HG02852 (cell line): ENCODE results near the gene CPB1.
"Not testable (repeated sequence)": the region's sequence is repeated elsewhere in the genome, so short reads cannot be mapped to it uniquely, and the experiment has no call there.

ENCODE experiments used
- ATAC-seq: cut with Tn5 transposase; IDR thresholded peaks from one replicate; pipeline ENCODE4 v1.9.1; 2021; ENCODE audit warnings: mild to moderate bottlenecking, moderate library complexity; ENCODE audit not compliant: unreplicated experiment

The CPB1 gene

GRCh38 chr3:148827585-148827984, at the start of gene CPB1:
CPB1 (plus strand) TSS chr3:148827811; CDS start chr3:148827824, 13 bp downstream.
- ATAC-seq, result no peak

GRCh38 chr3:148778926-148779325, 48.7 kb upstream of the CPB1 start:
- no peak for ATAC-seq

DNA sequence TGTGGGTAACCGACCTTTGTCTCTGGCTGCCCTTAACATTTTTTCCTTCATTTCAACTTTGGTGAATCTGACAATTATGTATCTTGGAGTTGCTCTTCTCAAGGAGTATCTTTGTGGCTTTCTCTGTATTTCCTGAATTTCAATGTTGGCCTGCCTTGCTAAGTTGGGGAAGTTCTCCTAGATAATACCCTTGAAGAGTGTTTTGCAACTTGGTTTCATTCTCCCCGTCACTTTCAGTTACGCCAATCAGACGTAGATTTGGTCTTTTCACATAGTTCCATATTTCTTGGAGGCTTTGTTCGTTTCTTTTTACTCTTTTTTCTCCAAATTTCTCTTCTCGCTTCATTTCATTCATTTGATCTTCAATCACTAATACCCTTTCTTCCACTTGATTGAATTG, 42.6 kb upstream of the CPB1 start:
- ATAC-seq, result not testable (repeated sequence)

GRCh38 chr3:148786159-148786558, 41.5 kb upstream of the CPB1 start:
- ATAC-seq, result not testable (repeated sequence)

GRCh38 chr3:148789146-148789545, 38.5 kb upstream of the CPB1 start:
- ATAC-seq, result no peak

DNA sequence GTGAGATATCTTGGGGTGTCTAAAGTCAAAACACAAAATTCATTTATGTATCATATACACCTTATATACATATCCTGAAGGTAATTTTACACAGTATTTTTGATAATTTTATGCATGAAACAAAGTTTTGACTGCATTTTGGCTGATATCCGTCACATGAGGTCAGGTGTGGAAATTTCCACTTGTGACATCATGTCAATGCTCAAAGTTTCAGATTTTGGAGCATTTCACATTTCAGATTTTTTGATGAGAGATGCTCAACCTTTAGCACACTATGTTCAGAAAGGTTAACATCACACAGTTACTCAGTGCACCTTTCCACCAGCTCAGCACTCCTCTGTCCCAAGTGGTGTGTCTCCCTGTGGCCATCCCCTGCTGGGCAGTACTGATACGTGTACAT, 37.7 kb upstream of the CPB1 start:
- no peak for ATAC-seq

DNA sequence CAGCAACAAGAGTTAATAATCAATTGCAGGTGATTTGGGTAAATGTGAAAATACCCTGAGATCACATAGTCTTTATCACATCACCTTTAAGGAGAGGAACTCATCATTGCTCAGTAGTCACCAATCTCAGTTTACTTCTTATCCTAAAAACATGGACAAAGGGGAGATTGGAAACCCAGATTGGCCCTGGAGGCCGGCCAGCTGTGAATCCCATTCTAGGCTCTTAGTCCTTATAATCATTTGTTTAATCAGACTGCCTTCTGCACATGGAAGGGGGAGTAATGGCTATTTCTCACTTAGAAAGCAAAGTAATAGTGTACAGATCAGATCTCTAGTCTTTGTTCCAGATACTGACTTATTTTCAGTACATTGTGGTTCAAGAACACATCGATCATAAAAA, 37.2 kb upstream of the CPB1 start:
- ATAC-seq, result no peak

DNA sequence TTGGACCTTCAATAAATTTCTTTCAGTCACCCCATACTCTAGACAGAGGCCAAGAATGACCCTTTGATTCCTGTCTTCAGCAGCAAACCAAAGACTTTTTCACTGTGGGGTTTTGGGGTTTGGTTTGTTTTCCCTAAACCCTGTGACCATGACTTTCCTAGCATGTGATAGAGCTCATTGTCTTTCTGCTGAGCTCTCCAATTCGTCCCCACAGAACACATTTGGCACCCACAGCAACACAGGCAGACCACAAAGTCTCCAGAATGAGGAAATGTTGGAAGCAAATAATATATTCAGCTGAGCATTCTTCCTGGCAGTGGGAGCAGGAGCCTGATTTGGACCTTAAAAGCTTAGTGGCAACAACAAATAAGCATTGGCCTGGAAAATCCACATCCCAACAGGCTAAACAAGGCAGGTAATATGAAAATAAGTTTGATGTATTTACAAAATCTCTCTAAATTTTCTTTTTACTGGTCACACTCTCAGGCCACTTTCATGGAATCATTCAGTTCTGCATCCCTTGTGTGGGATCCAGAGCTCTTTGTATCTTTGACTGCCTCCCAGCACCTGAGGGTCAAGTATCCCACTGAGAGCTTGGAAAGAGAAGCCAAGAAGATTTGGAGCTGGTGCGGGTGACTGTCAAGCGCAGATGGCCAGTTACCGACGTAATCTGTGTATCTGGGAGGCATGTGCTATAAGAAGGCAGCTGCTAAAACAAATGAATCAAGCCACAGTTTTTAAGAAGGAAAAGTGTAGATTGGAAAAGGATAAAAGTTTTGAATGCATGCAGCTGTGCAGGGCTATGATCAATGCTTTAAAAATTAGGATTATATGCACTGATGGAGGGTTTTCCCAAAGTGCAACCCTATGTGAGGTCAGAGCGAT, 36.5 kb upstream of the CPB1 start:
- ATAC-seq, result no peak

- ATAC-seq, result no peak
These were observed 35.7 kb upstream of the CPB1 start for GRCh38 chr3:148791920-148792319.

- no peak for ATAC-seq
These were observed 35.1 kb upstream of the CPB1 start for GRCh38 chr3:148792516-148792915.

DNA sequence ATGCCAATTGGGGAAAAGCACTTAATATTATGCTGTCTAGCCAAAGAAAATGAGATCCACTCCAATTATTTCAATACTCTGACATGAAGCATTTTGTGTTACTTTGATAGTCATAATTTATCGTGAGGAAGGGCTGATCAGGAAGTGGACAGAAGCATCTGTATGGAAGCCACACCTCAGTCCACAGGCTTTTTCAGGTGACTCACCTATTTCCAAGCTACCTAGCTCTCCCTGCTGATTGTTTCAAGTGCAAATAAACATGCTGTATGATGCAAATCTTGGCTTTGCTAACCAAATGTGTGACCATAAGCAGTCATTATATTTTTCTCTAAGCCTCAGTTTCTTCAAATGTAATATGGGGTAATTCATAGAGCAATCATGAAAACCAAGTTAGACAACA, 30.8 kb upstream of the CPB1 start:
- ATAC-seq, result no peak

- ATAC-seq, result no peak
These were observed 29.8 kb upstream of the CPB1 start for GRCh38 chr3:148797795-148798194.

DNA sequence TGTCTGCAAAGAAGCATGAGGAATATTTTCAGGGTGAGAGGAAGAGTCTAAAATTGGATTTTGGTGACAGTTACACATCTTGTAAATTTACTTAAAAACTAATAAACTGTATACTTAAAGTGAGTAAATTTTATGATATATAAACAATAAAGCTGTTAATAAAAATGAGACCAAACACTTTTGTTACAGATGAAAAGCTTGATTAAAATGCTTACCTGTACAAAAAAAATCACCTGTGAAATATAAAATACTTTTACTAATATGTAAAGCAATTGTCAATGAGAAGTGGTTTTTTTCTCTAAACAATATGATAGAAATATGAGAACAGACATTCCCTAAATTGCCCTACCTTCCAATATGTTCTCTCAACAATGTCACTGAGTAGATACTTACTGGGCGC, 27.2 kb upstream of the CPB1 start:
- no peak for ATAC-seq

- no peak for ATAC-seq
These were observed 17.8 kb upstream of the CPB1 start for GRCh38 chr3:148809835-148810234.

- ATAC-seq, result no peak
These were observed 12.1 kb upstream of the CPB1 start for GRCh38 chr3:148815316-148816110.

DNA sequence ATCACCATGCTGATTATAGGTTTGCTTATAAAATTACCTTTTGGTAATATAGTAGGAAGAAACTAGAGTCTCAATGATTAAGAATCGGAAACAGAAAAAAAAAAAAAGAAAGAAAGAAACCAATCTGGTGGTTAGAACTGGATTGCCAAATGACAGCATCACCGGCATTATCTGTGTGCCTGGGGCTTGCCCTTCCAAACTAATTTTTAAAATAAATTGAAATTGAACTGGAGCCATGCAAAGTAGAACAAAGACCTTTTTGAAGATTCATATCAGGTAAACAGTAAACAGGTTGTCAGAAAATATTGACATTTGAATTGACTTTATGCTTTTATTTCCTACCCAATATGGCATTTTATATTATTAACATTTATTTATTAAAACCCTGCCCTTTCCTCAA, 11.2 kb upstream of the CPB1 start:
- ATAC-seq, result no peak

DNA sequence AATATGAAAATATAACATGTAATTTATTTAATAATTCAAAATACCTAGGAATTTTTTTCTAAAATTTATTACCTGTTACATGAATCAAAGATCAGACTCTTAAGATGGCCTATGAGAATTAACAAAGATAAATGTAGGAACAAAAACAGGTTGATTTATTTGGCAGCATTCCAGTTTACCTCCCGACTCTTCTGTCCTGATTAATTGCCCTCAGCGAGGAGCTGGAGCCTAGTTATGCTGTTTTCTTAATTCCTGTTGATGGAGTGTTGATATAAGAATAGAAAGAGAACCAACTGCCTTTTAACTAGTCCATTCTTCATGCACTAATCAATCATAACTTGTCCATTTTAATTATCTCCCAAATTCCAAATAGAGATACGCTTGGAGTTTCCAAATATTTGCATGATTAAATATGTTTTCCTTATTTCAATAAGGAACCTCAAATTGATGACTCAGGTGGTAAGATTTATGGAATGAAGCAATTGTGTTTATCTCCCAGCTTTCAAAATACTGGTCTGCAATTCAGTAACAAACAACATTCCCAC, 10.6 kb upstream of the CPB1 start:
- no peak for ATAC-seq

GRCh38 chr3:148820361-148821245, 7.0 kb upstream of the CPB1 start:
- ATAC-seq, result no peak

GRCh38 chr3:148823026-148823425, 4.6 kb upstream of the CPB1 start:
- ATAC-seq, result no peak

GRCh38 chr3:148825476-148825875, 2.1 kb upstream of the CPB1 start:
- ATAC-seq, result no peak
